ENCODE data around the gene CDKN1C.

- TF ChIP-seq REST (IDR thresholded peaks at IDR 0.05; ENCODE audit: insufficient replicate concordance, low read depth) (no peak), CTCF (IDR thresholded peaks at IDR 0.05; ENCODE audit: insufficient read depth, low read length) (no peak), POLR2AphosphoS5 (IDR thresholded peaks at IDR 0.05; ENCODE audit: low read depth) (no peak), GABPA (IDR thresholded peaks at IDR 0.05; ENCODE audit: low read depth) (no peak)
Observed at GRCh38 chr11:2931771-2932738, 46.5 kb upstream of the CDKN1C start.
